ENCODE data around the gene MOAP1.
"Not testable (repeated sequence)": the region's sequence is repeated elsewhere in the genome, so short reads cannot be mapped to it uniquely, and the experiment has no call there.

MOAP1 gene

GRCh38 chr14:93184391-93185348, at the start of gene MOAP1, which contains the start of gene LYSET:
Gene MOAP1 (minus strand): TSS chr14:93184897. CDS start chr14:93184242, 655 bp downstream.
Gene LYSET (plus strand): TSS chr14:93185317. CDS start chr14:93185406, 89 bp downstream.
- DNase-seq (ENCODE audit: low read depth): peak; percentile 82
- peak within 1 kb of the TSS; percentile 99 for H3K4me3 ChIP-seq (ENCODE audit: low read depth, low read length)
- no peak for TF ChIP-seq CTCF (conservative IDR thresholded peaks at IDR 0.05; ENCODE audit: low read depth, low read length)

- not testable (repeated sequence) for DNase-seq (ENCODE audit: low read depth); H3K4me3 ChIP-seq (ENCODE audit: low read depth, low read length)
These were observed 48.4 kb upstream of the MOAP1 start for GRCh38 chr14:93233078-93233477.

GRCh38 chr14:93232159-93232558, 47.5 kb upstream of the MOAP1 start:
- DNase-seq (ENCODE audit: low read depth): no peak
- no peak overlapping the region for H3K4me3 ChIP-seq (ENCODE audit: low read depth, low read length)
- no peak for TF ChIP-seq CTCF (conservative IDR thresholded peaks at IDR 0.05; ENCODE audit: low read depth, low read length)

GRCh38 chr14:93231129-93231979, 46.7 kb upstream of the MOAP1 start:
- DNase-seq (ENCODE audit: low read depth): peak; percentile 61
- TF ChIP-seq CTCF (conservative IDR thresholded peaks at IDR 0.05; ENCODE audit: low read depth, low read length): no peak
- peak overlapping the region; percentile 59 for H3K4me3 ChIP-seq (ENCODE audit: low read depth, low read length)

GRCh38 chr14:93230539-93230938, 45.8 kb upstream of the MOAP1 start:
- TF ChIP-seq CTCF (conservative IDR thresholded peaks at IDR 0.05; ENCODE audit: low read depth, low read length): no peak
- no peak overlapping the region for H3K4me3 ChIP-seq (ENCODE audit: low read depth, low read length)
- no peak for DNase-seq (ENCODE audit: low read depth)

- no peak for TF ChIP-seq CTCF (conservative IDR thresholded peaks at IDR 0.05; ENCODE audit: low read depth, low read length)
- DNase-seq (ENCODE audit: low read depth): no peak
- no peak overlapping the region for H3K4me3 ChIP-seq (ENCODE audit: low read depth, low read length)
These were observed 43.9 kb upstream of the MOAP1 start for GRCh38 chr14:93228550-93228949.

- no peak for DNase-seq (ENCODE audit: low read depth)
- H3K4me3 ChIP-seq (ENCODE audit: low read depth, low read length): no peak overlapping the region
- no peak for TF ChIP-seq CTCF (conservative IDR thresholded peaks at IDR 0.05; ENCODE audit: low read depth, low read length)
These were observed 38.9 kb upstream of the MOAP1 start for GRCh38 chr14:93223565-93223964.
